Spleen (tissue), 11 donors: ENCODE data around the gene SUGP2. TPM values are rescaled to one million over a fixed set of nuclear protein-coding genes. Genes with fewer than 3 reads are reported as not detected.
"Not testable (repeated sequence)": the region's sequence is repeated elsewhere in the genome, so short reads cannot be mapped to it uniquely, and the experiment has no call there.

ENCODE experiments used
- DNase-seq: peaks from one replicate; pipeline ENCODE4 v3.0.0-alpha.2; 2020
- H3K27ac ChIP-seq, 8 donors: fragments of 200-600 bp; sonication (generic) in 7 of 8; 1 replicate in 4 of 8; 2 replicates in 4 of 8; pipeline versions ENCODE4 v1.5.0 to v1.8.0; 2016 to 2021; ENCODE audit warnings: inconsistent platforms in 4 of 8, mild to moderate bottlenecking in 4 of 8, moderate library complexity in 1 of 8
- H3K27me3 ChIP-seq, 7 donors: fragments of 200-600 bp; sonication (generic) in 6 of 7; replicated peaks in 1 of 7; 1 replicate in 4 of 7; 2 replicates in 3 of 7; pipeline versions ENCODE4 v1.5.0 to v1.8.0; 2016 to 2021; ENCODE audit warnings: inconsistent platforms in 3 of 7, mild to moderate bottlenecking in 1 of 7
- H3K36me3 ChIP-seq, 6 donors: fragments of 200-600 bp; sonication (generic) in 5 of 6; 1 replicate in 4 of 6; 2 replicates in 2 of 6; pipeline versions ENCODE4 v1.5.0 to v1.8.0; 2016 to 2021; ENCODE audit warnings: inconsistent platforms in 2 of 6
- H3K4me1 ChIP-seq, 6 donors: fragments of 200-600 bp; sonication (generic) in 5 of 6; 1 replicate in 3 of 6; 2 replicates in 3 of 6; pipeline versions ENCODE4 v1.5.0 to v1.8.0; 2016 to 2021; ENCODE audit warnings: inconsistent platforms in 3 of 6
- H3K4me3 ChIP-seq, 8 donors: fragments of 200-600 bp; sonication (generic) in 7 of 8; 1 replicate in 4 of 8; 2 replicates in 4 of 8; pipeline versions ENCODE4 v1.5.0 to v1.8.0; 2016 to 2021; ENCODE audit warnings: inconsistent platforms in 4 of 8, mild to moderate bottlenecking in 4 of 8, moderate library complexity in 2 of 8
- H3K9me3 ChIP-seq, 8 donors: fragments of 200-600 bp; sonication (generic) in 7 of 8; 1 replicate in 4 of 8; 2 replicates in 4 of 8; pipeline versions ENCODE4 v1.5.0 to v1.8.0; 2016 to 2021; ENCODE audit warnings: inconsistent platforms in 4 of 8
- POLR2A ChIP-seq, 3 donors: fragments of 450-650 bp; IDR thresholded peaks; one replicate each; pipeline ENCODE4 v1.5.1; 2017; ENCODE audit warnings: antibody characterized with exemption in 3 of 3, mild to moderate bottlenecking in 1 of 3
- POLR2AphosphoS5 ChIP-seq, 3 donors: sonication (generic); formaldehyde crosslinking; IDR thresholded peaks; one replicate each; pipeline ENCODE4 v1.5.1; 2017; ENCODE audit warnings: antibody characterized with exemption in 3 of 3
- WGBS, 5 donors: extraction: QIAGEN DNeasy Blood & Tissue Kit in 3 of 5; methylation state at CpG; one replicate each; pipeline versions ENCODE4 v1.1.5 to v1.1.7; 2013 to 2018; 5-methylcytosine and 5-hydroxymethylcytosine counted together
- intact Hi-C: fragments of 100-400 bp; cut with DNase I; formaldehyde crosslinking; loops from one replicate; pipeline ENCODE4 v1.15.0; 2023; ENCODE audit warnings: low total_unique reads
- polyA plus RNA-seq, 3 donors: library from polyadenylated mRNA; stranded (reverse); fragments of 200-250 nt; gene quantifications; one replicate each; pipeline ENCODE4 v1.2.1, GENCODE V29; 2013
- total RNA-seq, 7 donors: library from RNA; depleted of rRNA in 3 of 7; stranded (reverse); fragments of >200 nt in 3 of 7; fragmentation: NEBNext Ultra II Directional in 4 of 7; extraction: Animal tissue kit (Norgen Biotek cat#: 25700) in 4 of 7; gene quantifications; one replicate each; pipeline versions ENCODE4 v1.1.0 to v1.2.1, GENCODE V29; 2016 to 2021
- TF ChIP-seq, protein P1 (sequence below), 11 experiments: fragments of 200-600 bp in 7 of 11; fragments of 450-650 bp in 4 of 11; sonication (generic) in 4 of 11; IDR thresholded peaks in 8 of 11; conservative IDR thresholded peaks in 3 of 11; 1 replicate in 7 of 11; 2 replicates in 4 of 11; pipeline versions ENCODE4 v1.4.0 to v1.8.0; 2016 to 2021; ENCODE audit warnings: antibody characterized with exemption in 11 of 11, inconsistent platforms in 4 of 11, mild to moderate bottlenecking in 1 of 11
- donor health status: healthy with polysubstance abuse.
- donor health status: DM: no; HTN: no; CAD: no; lungs with moderate emphysema.
- donor health status: DM: no; HTN: no; CAD: no.
- donor health status: Bipolar disorder and iron deficiency.
- donor health status: healthy.
- donor health status: DM: no; HTN: no; CAD: no.
- donor health status: DM: yes; HTN: yes; CAD: no.

SUGP2 gene
- total and polyA plus RNA-seq, 10 donors, result 54.5 to 127 (median 87.6) TPM

DNA sequence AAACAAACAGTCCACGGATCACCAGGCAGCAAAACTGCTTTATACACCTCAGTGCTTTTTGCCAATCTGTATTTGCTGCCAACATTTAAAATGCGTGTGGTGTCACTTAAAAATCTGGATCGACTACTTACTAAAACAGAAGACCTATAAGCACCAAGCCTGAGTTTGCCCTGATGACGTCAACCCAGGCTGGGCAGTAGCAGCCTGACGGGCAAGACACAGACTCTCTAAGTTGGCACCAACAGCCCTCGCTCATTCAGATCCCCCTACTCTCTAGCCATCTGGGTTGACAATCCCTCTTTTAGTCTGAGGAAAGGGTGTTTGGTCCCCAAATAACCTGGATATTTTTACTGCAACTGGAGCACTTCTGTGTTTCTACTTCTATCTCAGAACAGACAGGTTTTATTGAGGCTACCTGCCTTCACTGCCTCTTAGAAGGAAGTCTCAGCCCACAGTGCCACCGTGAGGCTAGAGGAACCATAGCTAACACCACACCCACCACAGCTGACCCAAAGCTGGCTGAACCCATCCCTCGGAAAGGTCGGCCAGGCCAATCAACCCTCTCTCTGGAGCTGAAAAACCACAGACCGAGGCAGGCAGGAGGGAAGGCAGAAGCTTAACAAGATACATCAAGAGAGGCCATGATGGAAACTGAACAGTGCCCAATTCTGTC is 6.9 kb downstream of the SUGP2 start:
- intact Hi-C loops, result no loop called here
- TF ChIP-seq POLR2A (IDR thresholded peaks at IDR 0.05) (no peak), POLR2AphosphoS5 (IDR thresholded peaks at IDR 0.05) (no peak)
- TF ChIP-seq, protein P1, sequence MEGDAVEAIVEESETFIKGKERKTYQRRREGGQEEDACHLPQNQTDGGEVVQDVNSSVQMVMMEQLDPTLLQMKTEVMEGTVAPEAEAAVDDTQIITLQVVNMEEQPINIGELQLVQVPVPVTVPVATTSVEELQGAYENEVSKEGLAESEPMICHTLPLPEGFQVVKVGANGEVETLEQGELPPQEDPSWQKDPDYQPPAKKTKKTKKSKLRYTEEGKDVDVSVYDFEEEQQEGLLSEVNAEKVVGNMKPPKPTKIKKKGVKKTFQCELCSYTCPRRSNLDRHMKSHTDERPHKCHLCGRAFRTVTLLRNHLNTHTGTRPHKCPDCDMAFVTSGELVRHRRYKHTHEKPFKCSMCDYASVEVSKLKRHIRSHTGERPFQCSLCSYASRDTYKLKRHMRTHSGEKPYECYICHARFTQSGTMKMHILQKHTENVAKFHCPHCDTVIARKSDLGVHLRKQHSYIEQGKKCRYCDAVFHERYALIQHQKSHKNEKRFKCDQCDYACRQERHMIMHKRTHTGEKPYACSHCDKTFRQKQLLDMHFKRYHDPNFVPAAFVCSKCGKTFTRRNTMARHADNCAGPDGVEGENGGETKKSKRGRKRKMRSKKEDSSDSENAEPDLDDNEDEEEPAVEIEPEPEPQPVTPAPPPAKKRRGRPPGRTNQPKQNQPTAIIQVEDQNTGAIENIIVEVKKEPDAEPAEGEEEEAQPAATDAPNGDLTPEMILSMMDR (IDR thresholded peaks at IDR 0.05 in 8 of 11, conservative IDR thresholded peaks at IDR 0.05 in 3 of 11), result no peak
- Histone ChIP-seq H3K9me3 (no peaks in the 10 kb centered on the region), H3K4me1 (peaks cover 0 to 59% (median 11%) of the 10 kb centered on the region in 6 donors), H3K27me3 (no peaks in the 10 kb centered on the region), H3K36me3 (peaks cover 0 to 100% (median 87%) of the 10 kb centered on the region in 6 donors), H3K4me3 (no peak overlapping the region), H3K27ac (no peak overlapping the region)
- DNase-seq, result no peak
- WGBS, 5 donors, result 77 to 84% (median 80%) methylated on average over 8 to 10 of the region's 10 CpGs

DNA sequence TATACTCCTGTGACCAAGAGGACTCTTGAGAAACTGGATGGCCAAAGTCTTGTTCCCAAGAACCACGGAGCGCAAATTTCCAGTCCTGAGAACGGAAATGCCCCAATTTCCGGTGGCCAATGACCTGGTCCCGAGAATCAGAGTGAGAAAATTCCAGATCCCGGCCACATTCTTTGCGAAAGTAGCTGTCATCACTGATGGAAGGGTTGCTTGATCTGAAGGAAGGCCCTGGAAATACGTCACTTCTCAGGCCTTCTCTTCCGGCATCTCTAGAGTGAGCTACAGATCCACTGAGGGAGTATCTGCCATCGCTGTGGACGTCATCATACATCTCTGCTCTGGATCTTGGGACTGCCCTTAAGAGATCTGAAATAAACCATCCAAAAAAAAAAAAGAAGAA is 7.5 kb downstream of the SUGP2 start:
- 92 to 96% (median 95%) methylated on average over 11 of the region's 11 CpGs for WGBS, 5 donors
- no peak overlapping the region for H3K27ac ChIP-seq

DNA sequence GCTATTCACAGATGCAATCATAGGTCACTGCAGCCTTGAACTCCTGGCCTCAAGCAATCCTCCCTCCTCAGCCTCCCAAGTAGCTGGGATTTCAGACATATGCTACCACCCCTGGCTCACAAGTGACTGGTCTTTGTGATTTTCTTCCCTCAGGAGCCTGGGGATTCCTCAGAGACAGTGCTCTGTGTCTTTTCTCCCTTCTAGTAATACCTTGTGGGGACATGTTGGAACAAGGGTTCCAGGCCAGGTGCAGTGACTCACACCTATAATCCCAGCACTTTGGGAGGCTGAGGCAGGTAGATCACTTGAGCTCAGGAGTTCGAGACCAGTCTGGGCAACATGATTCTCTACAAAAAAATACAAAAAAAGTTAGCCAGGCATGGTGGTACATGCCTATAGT is 9.9 kb downstream of the SUGP2 start:
- not testable (repeated sequence) for H3K9me3 ChIP-seq

More for the DNA sequence above, 7.5 kb downstream of the SUGP2 start:
- Histone ChIP-seq H3K9me3 (no peaks in the 10 kb centered on the region), H3K4me3 (no peak overlapping the region), H3K36me3 (peaks cover 0 to 100% (median 87%) of the 10 kb centered on the region in 6 donors), H3K27me3 (no peaks in the 10 kb centered on the region), H3K4me1 (peaks cover 0 to 53% (median 9%) of the 10 kb centered on the region in 6 donors)
- DNase-seq, result no peak
- intact Hi-C loops, result no loop called here
- TF ChIP-seq POLR2A (IDR thresholded peaks at IDR 0.05), result no peak
- TF ChIP-seq POLR2AphosphoS5 (IDR thresholded peaks at IDR 0.05), result no peak
- TF ChIP-seq, protein P1 (IDR thresholded peaks at IDR 0.05 in 8 of 11, conservative IDR thresholded peaks at IDR 0.05 in 3 of 11), result no peak

DNA sequence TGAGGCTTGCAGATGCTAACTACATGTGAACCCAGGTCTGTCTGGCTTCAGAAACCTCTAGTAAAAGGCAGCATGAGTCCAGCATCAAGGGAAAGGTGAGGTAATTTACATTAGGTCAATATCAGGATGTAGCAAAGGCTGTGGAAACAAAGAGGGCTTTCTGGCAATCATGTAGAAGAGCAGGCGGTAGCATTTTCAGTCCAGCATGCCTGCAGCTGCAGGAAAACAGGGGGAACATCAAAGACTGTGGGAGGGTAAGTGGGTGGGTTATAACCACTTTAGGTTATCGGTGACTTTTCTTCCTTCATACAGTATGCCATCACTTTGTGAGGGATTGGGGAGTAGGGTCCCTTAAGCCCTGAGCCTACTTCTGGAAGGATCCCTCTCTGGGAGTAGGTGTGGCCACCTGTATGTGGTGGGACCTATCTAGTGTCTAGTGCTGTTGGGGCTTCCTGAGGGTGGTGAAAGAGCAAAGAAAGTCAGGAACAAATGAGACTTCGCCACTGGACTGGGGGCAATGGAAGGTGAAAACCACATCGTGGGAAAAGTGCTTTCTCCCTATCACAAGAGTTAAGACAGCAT is 10.8 kb downstream of the SUGP2 start:
- no peak overlapping the region for H3K27ac ChIP-seq
- DNase-seq, result no peak
- WGBS, 5 donors, result 82 to 94% (median 87%) methylated on average over 4 of the region's 4 CpGs
- no peak overlapping the region for H3K4me3 ChIP-seq
- TF ChIP-seq, protein P1 (IDR thresholded peaks at IDR 0.05 in 8 of 11, conservative IDR thresholded peaks at IDR 0.05 in 3 of 11), result no peak
- TF ChIP-seq POLR2A (IDR thresholded peaks at IDR 0.05), result no peak
- no peak for TF ChIP-seq POLR2AphosphoS5 (IDR thresholded peaks at IDR 0.05)
- H3K36me3 ChIP-seq, result peaks cover 5 to 97% (median 74%) of the 10 kb centered on the region in 6 donors
- peaks cover 0 to 31% (median 9%) of the 10 kb centered on the region in 6 donors for H3K4me1 ChIP-seq
- intact Hi-C loops, result no loop called here
- H3K9me3 ChIP-seq, result no peaks in the 10 kb centered on the region
- H3K27me3 ChIP-seq, result no peaks in the 10 kb centered on the region

More for the DNA sequence above, 9.9 kb downstream of the SUGP2 start:
- peaks cover 0 to 37% (median 9%) of the 10 kb centered on the region in 6 donors for H3K4me1 ChIP-seq
- H3K27ac ChIP-seq, H3K27me3 ChIP-seq, H3K4me3 ChIP-seq, DNase-seq, intact Hi-C loops: not testable (repeated sequence)
- peaks cover 5 to 97% (median 75%) of the 10 kb centered on the region in 6 donors for H3K36me3 ChIP-seq
- WGBS, 5 donors, result 88 to 100% (median 100%) methylated on average over 1 of the region's 1 CpG
